Measurements from ENCODE around the gene UBXN7.
A peak's percentile ranks its signal among the peaks of the same experiment; 100 is the strongest.

UBXN7 gene

DNA sequence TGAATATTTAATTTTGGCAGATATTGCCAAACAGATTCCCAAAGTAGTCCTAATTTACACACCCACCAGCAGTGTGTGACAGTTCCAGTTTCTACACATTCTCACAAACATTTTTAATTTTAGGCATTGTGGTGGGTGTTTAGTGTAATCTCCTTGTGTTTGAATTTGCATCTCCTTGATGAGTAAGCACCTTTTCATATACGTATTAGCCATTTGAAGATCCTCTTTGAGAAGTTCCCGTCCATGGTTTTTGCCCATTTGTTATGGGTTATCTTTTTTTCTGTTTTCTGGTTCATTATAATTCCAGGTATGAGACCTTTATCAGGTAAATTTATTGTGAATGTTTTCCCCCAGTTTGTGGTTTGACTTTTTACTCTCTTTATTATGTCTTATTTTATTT, 91.8 kb downstream of the UBXN7 start:
- DNase-seq (ENCODE audit: low read depth) = no peak
- TF ChIP-seq, protein P1, sequence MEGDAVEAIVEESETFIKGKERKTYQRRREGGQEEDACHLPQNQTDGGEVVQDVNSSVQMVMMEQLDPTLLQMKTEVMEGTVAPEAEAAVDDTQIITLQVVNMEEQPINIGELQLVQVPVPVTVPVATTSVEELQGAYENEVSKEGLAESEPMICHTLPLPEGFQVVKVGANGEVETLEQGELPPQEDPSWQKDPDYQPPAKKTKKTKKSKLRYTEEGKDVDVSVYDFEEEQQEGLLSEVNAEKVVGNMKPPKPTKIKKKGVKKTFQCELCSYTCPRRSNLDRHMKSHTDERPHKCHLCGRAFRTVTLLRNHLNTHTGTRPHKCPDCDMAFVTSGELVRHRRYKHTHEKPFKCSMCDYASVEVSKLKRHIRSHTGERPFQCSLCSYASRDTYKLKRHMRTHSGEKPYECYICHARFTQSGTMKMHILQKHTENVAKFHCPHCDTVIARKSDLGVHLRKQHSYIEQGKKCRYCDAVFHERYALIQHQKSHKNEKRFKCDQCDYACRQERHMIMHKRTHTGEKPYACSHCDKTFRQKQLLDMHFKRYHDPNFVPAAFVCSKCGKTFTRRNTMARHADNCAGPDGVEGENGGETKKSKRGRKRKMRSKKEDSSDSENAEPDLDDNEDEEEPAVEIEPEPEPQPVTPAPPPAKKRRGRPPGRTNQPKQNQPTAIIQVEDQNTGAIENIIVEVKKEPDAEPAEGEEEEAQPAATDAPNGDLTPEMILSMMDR (conservative IDR thresholded peaks at IDR 0.05; ENCODE audit: low read depth, low read length) = no peak
- H3K4me3 ChIP-seq (ENCODE audit: low read depth, low read length) = no peak overlapping the region

GRCh38 chr3:196339493-196340254, 92.6 kb downstream of the UBXN7 start:
- no peak overlapping the region for H3K4me3 ChIP-seq (ENCODE audit: low read depth, low read length)
- DNase-seq (ENCODE audit: low read depth) = peak; percentile 79
- TF ChIP-seq, protein P1 (conservative IDR thresholded peaks at IDR 0.05; ENCODE audit: low read depth, low read length) = no peak

DNA sequence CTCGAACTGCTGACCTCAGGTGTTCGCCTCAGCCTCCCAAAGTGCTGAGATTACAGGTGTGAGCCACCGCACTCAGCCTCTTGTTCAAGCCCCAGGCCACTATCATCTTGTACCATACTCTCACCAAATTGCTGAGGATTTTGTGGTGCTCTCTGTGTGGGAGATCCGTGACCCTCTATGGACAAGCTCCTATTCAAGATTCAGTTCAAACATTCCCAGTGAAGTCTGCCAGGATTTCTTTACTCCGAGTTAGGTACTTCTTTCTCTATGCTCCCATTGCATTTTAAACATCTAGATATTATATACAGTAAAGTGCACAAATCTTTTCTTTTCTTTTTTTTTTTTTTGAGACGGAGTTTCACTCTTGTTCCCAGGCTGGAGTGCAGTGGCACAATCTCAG, 93.2 kb downstream of the UBXN7 start:
- no peak overlapping the region for H3K4me3 ChIP-seq (ENCODE audit: low read depth, low read length)
- TF ChIP-seq, protein P1 (conservative IDR thresholded peaks at IDR 0.05; ENCODE audit: low read depth, low read length) = no peak
- no peak for DNase-seq (ENCODE audit: low read depth)

- no peak for DNase-seq (ENCODE audit: low read depth)
- TF ChIP-seq, protein P1 (conservative IDR thresholded peaks at IDR 0.05; ENCODE audit: low read depth, low read length) = no peak
- H3K4me3 ChIP-seq (ENCODE audit: low read depth, low read length) = no peak overlapping the region
Observed at GRCh38 chr3:196336319-196337145, 95.7 kb downstream of the UBXN7 start.

- TF ChIP-seq, protein P1 (conservative IDR thresholded peaks at IDR 0.05; ENCODE audit: low read depth, low read length) = no peak
- no peak for DNase-seq (ENCODE audit: low read depth)
Observed at GRCh38 chr3:196335503-196335948, 96.7 kb downstream of the UBXN7 start.

DNA sequence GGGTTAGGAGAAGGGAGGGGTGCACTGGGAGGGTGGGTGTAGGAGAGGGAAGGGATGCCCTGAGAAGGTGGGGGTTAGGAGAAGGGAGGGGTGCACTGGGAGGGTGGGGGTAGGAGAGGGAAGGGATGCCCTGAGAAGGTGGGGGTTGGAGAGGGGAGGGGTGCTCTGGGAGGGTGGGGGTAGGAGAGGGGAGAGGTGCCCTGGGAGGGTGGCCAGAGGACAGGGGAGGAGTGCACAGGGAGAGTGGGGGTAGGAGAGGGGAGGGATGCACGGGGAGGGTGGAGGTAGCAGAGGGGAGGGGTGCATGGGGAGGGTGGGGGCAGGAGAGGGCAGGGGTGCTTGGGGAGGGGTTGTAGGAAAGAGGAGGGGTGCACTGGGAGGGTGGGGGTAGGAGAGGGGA, 97.2 kb downstream of the UBXN7 start:
- TF ChIP-seq, protein P1 (conservative IDR thresholded peaks at IDR 0.05; ENCODE audit: low read depth, low read length) = no peak
- no peak for DNase-seq (ENCODE audit: low read depth)
- H3K4me3 ChIP-seq (ENCODE audit: low read depth, low read length) = no peak overlapping the region

More at GRCh38 chr3:196335503-196335948, 96.7 kb downstream of the UBXN7 start:
- H3K4me3 ChIP-seq (ENCODE audit: low read depth, low read length) = no peak overlapping the region
